GM20000 (cell line): ENCODE data around the gene DENND10.
"Not testable (repeated sequence)": the region's sequence is repeated elsewhere in the genome, so short reads cannot be mapped to it uniquely, and the experiment has no call there.

ENCODE experiments used
- DNase-seq: peaks from one replicate; pipeline ENCODE4 v3.0.0; 2012; ENCODE audit warnings: low spot score
- CTCF ChIP-seq: IDR thresholded peaks from 2 replicates; pipeline ENCODE4 v1.5.1; 2012; ENCODE audit warnings: mild to moderate bottlenecking, control low read depth; ENCODE audit errors: extremely low read depth, missing control alignments

The DENND10 gene

GRCh38 chr10:119087271-119087882 lies 16.5 kb upstream of the DENND10 start:
- no peak for TF ChIP-seq CTCF
- DNase-seq = no peak

- no peak for DNase-seq
- TF ChIP-seq CTCF = no peak
Observed at GRCh38 chr10:119090026-119090795, 13.7 kb upstream of the DENND10 start.

- no peak for TF ChIP-seq CTCF
- DNase-seq = no peak
Observed at GRCh38 chr10:119090968-119091367, 12.9 kb upstream of the DENND10 start.

- TF ChIP-seq CTCF = no peak
- DNase-seq = no peak
Observed at GRCh38 chr10:119095640-119096039, 8.3 kb upstream of the DENND10 start.

GRCh38 chr10:119096641-119097415 lies 7.1 kb upstream of the DENND10 start:
- not testable (repeated sequence) for DNase-seq

GRCh38 chr10:119098576-119098975 lies 5.3 kb upstream of the DENND10 start:
- DNase-seq = no peak

More at GRCh38 chr10:119098576-119098975, 5.3 kb upstream of the DENND10 start:
- no peak for TF ChIP-seq CTCF
